Measurements from ENCODE around the gene LDLRAD2.

Gene LDLRAD2

GRCh38 chr1:21851430-21852250, 39.6 kb downstream of the LDLRAD2 start:
- Histone ChIP-seq H3K36me3 (ENCODE audit: control insufficient read depth, insufficient read depth, low read length) (no peaks in the 10 kb centered on the region), H3K9me3 (ENCODE audit: control insufficient read depth, low read length) (no peaks in the 10 kb centered on the region), H3K4me3 (ENCODE audit: insufficient read depth, low read depth, low read length, poor library complexity, severe bottlenecking) (no peak overlapping the region), H3K27me3 (replicated peaks; ENCODE audit: control insufficient read depth, insufficient read depth, low read length, poor library complexity, severe bottlenecking) (no peaks in the 10 kb centered on the region), H3K27ac (ENCODE audit: insufficient read depth, low read length, poor library complexity, severe bottlenecking) (no peak overlapping the region), H3K4me1 (ENCODE audit: control insufficient read depth, insufficient read depth, low read length, poor library complexity, severe bottlenecking) (no peaks in the 10 kb centered on the region)
- no peak for DNase-seq

- Histone ChIP-seq H3K36me3 (ENCODE audit: control insufficient read depth, insufficient read depth, low read length) (no peaks in the 10 kb centered on the region), H3K4me1 (ENCODE audit: control insufficient read depth, insufficient read depth, low read length, poor library complexity, severe bottlenecking) (no peaks in the 10 kb centered on the region), H3K27ac (ENCODE audit: insufficient read depth, low read length, poor library complexity, severe bottlenecking) (no peak overlapping the region), H3K4me3 (ENCODE audit: insufficient read depth, low read depth, low read length, poor library complexity, severe bottlenecking) (no peak overlapping the region), H3K9me3 (ENCODE audit: control insufficient read depth, low read length) (no peaks in the 10 kb centered on the region), H3K27me3 (replicated peaks; ENCODE audit: control insufficient read depth, insufficient read depth, low read length, poor library complexity, severe bottlenecking) (no peaks in the 10 kb centered on the region)
- DNase-seq: no peak
These were observed 40.4 kb downstream of the LDLRAD2 start for GRCh38 chr1:21852282-21853130.

- Histone ChIP-seq H3K4me1 (ENCODE audit: control insufficient read depth, insufficient read depth, low read length, poor library complexity, severe bottlenecking) (no peaks in the 10 kb centered on the region), H3K27ac (ENCODE audit: insufficient read depth, low read length, poor library complexity, severe bottlenecking) (no peak overlapping the region), H3K36me3 (ENCODE audit: control insufficient read depth, insufficient read depth, low read length) (no peaks in the 10 kb centered on the region), H3K4me3 (ENCODE audit: insufficient read depth, low read depth, low read length, poor library complexity, severe bottlenecking) (no peak overlapping the region), H3K27me3 (replicated peaks; ENCODE audit: control insufficient read depth, insufficient read depth, low read length, poor library complexity, severe bottlenecking) (no peaks in the 10 kb centered on the region), H3K9me3 (ENCODE audit: control insufficient read depth, low read length) (no peaks in the 10 kb centered on the region)
- no peak for DNase-seq
These were observed 41.0 kb downstream of the LDLRAD2 start for GRCh38 chr1:21853131-21853427.

GRCh38 chr1:21854090-21854750, 42.2 kb downstream of the LDLRAD2 start:
- no peak for DNase-seq
- Histone ChIP-seq H3K36me3 (ENCODE audit: control insufficient read depth, insufficient read depth, low read length) (no peaks in the 10 kb centered on the region), H3K9me3 (ENCODE audit: control insufficient read depth, low read length) (no peaks in the 10 kb centered on the region), H3K4me1 (ENCODE audit: control insufficient read depth, insufficient read depth, low read length, poor library complexity, severe bottlenecking) (no peaks in the 10 kb centered on the region), H3K27ac (ENCODE audit: insufficient read depth, low read length, poor library complexity, severe bottlenecking) (no peak overlapping the region), H3K4me3 (ENCODE audit: insufficient read depth, low read depth, low read length, poor library complexity, severe bottlenecking) (no peak overlapping the region), H3K27me3 (replicated peaks; ENCODE audit: control insufficient read depth, insufficient read depth, low read length, poor library complexity, severe bottlenecking) (no peaks in the 10 kb centered on the region)

- Histone ChIP-seq H3K4me1 (ENCODE audit: control insufficient read depth, insufficient read depth, low read length, poor library complexity, severe bottlenecking) (no peaks in the 10 kb centered on the region), H3K4me3 (ENCODE audit: insufficient read depth, low read depth, low read length, poor library complexity, severe bottlenecking) (no peak overlapping the region), H3K27ac (ENCODE audit: insufficient read depth, low read length, poor library complexity, severe bottlenecking) (no peak overlapping the region), H3K27me3 (replicated peaks; ENCODE audit: control insufficient read depth, insufficient read depth, low read length, poor library complexity, severe bottlenecking) (no peaks in the 10 kb centered on the region), H3K36me3 (ENCODE audit: control insufficient read depth, insufficient read depth, low read length) (no peaks in the 10 kb centered on the region), H3K9me3 (ENCODE audit: control insufficient read depth, low read length) (no peaks in the 10 kb centered on the region)
- no peak for DNase-seq
These were observed 42.7 kb downstream of the LDLRAD2 start for GRCh38 chr1:21854751-21855131.

GRCh38 chr1:21855257-21856096, 43.4 kb downstream of the LDLRAD2 start:
- Histone ChIP-seq H3K4me3 (ENCODE audit: insufficient read depth, low read depth, low read length, poor library complexity, severe bottlenecking) (no peak overlapping the region), H3K27me3 (replicated peaks; ENCODE audit: control insufficient read depth, insufficient read depth, low read length, poor library complexity, severe bottlenecking) (no peaks in the 10 kb centered on the region), H3K27ac (ENCODE audit: insufficient read depth, low read length, poor library complexity, severe bottlenecking) (no peak overlapping the region), H3K9me3 (ENCODE audit: control insufficient read depth, low read length) (no peaks in the 10 kb centered on the region), H3K4me1 (ENCODE audit: control insufficient read depth, insufficient read depth, low read length, poor library complexity, severe bottlenecking) (no peaks in the 10 kb centered on the region), H3K36me3 (ENCODE audit: control insufficient read depth, insufficient read depth, low read length) (no peaks in the 10 kb centered on the region)
- DNase-seq: no peak

GRCh38 chr1:21857142-21857839, 45.2 kb downstream of the LDLRAD2 start:
- Histone ChIP-seq H3K4me3 (ENCODE audit: insufficient read depth, low read depth, low read length, poor library complexity, severe bottlenecking) (no peak overlapping the region), H3K27ac (ENCODE audit: insufficient read depth, low read length, poor library complexity, severe bottlenecking) (no peak overlapping the region), H3K27me3 (replicated peaks; ENCODE audit: control insufficient read depth, insufficient read depth, low read length, poor library complexity, severe bottlenecking) (no peaks in the 10 kb centered on the region), H3K36me3 (ENCODE audit: control insufficient read depth, insufficient read depth, low read length) (no peaks in the 10 kb centered on the region), H3K9me3 (ENCODE audit: control insufficient read depth, low read length) (no peaks in the 10 kb centered on the region), H3K4me1 (ENCODE audit: control insufficient read depth, insufficient read depth, low read length, poor library complexity, severe bottlenecking) (no peaks in the 10 kb centered on the region)
- no peak for DNase-seq

- H3K27me3 ChIP-seq (replicated peaks; ENCODE audit: control insufficient read depth, insufficient read depth, low read length, poor library complexity, severe bottlenecking): no peaks in the 10 kb centered on the region
- no peak for DNase-seq
- H3K27ac ChIP-seq (ENCODE audit: insufficient read depth, low read length, poor library complexity, severe bottlenecking): no peak overlapping the region
- no peaks in the 10 kb centered on the region for H3K36me3 ChIP-seq (ENCODE audit: control insufficient read depth, insufficient read depth, low read length)
- H3K9me3 ChIP-seq (ENCODE audit: control insufficient read depth, low read length): no peaks in the 10 kb centered on the region
- H3K4me3 ChIP-seq (ENCODE audit: insufficient read depth, low read depth, low read length, poor library complexity, severe bottlenecking): no peak overlapping the region
- no peaks in the 10 kb centered on the region for H3K4me1 ChIP-seq (ENCODE audit: control insufficient read depth, insufficient read depth, low read length, poor library complexity, severe bottlenecking)
These were observed 46.0 kb downstream of the LDLRAD2 start for GRCh38 chr1:21857840-21858670.
